Measurements from ENCODE around the gene EXOSC10.

DNA sequence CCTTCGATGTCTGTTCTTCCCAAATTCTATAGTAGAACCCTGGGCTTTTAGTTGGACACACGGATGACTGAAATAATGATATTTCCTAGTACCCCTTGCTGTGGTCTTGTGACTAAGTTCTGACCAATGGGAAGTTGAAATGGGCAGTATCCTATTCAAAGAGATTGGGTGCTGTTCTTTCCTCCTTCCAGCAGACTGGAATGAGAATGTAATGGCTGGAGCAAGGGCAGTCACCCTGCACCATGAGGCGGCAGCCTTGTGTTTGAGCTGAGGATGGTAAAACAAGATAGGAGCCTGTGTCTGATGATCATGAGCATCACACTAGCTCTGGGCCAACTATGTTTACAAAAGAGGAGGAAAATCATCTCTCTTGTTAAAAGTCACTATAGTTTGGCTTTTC, 34.7 kb downstream of the EXOSC10 start:
- TF ChIP-seq, protein P1, sequence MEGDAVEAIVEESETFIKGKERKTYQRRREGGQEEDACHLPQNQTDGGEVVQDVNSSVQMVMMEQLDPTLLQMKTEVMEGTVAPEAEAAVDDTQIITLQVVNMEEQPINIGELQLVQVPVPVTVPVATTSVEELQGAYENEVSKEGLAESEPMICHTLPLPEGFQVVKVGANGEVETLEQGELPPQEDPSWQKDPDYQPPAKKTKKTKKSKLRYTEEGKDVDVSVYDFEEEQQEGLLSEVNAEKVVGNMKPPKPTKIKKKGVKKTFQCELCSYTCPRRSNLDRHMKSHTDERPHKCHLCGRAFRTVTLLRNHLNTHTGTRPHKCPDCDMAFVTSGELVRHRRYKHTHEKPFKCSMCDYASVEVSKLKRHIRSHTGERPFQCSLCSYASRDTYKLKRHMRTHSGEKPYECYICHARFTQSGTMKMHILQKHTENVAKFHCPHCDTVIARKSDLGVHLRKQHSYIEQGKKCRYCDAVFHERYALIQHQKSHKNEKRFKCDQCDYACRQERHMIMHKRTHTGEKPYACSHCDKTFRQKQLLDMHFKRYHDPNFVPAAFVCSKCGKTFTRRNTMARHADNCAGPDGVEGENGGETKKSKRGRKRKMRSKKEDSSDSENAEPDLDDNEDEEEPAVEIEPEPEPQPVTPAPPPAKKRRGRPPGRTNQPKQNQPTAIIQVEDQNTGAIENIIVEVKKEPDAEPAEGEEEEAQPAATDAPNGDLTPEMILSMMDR (IDR thresholded peaks at IDR 0.05), result no peak
- TF ChIP-seq POLR2AphosphoS5 (IDR thresholded peaks at IDR 0.05; ENCODE audit: low read depth, low read length), result no peak
- no peak for TF ChIP-seq TCF7L2 (IDR thresholded peaks at IDR 0.05; ENCODE audit: low read depth, low read length)
- no peak for TF ChIP-seq REST (IDR thresholded peaks at IDR 0.05; ENCODE audit: insufficient read depth in 1 of 2, low read depth in 2 of 2, low read length in 1 of 2)
